Lung (tissue), 12 donors: ENCODE results near the gene KIF20A. TPM values are rescaled to one million over a fixed set of nuclear protein-coding genes. Genes with fewer than 3 reads are reported as not detected.
A peak's percentile ranks its signal among the peaks of the same experiment; 100 is the strongest.

Experiments used
- ATAC-seq: fragments of 200-7000 bp; cut with Tn5 transposase; one replicate; pipeline ENCODE4 v1.9.1; 2020; ENCODE audit warnings: moderate number of reproducible peaks; ENCODE audit not compliant: insufficient read depth, low FRiP score
- DNase-seq, 3 donors: peaks; one replicate each; pipeline ENCODE4 v3.0.0-alpha.2; 2013 to 2017
- H3K27ac ChIP-seq, 2 donors: one replicate each; pipeline ENCODE4 v1.5.1; 2013; ENCODE audit warnings: mild to moderate bottlenecking in 2 of 2, moderate library complexity in 2 of 2, control low read depth in 1 of 2, inconsistent platforms in 1 of 2, low read depth in 1 of 2, low read length in 1 of 2
- H3K27me3 ChIP-seq, 3 donors: one replicate each; pipeline ENCODE4 v1.5.1; 2013; ENCODE audit warnings: low read length in 2 of 3; ENCODE audit not compliant: control insufficient read depth in 3 of 3, insufficient read depth in 3 of 3
- H3K36me3 ChIP-seq, 4 donors: one replicate each; pipeline ENCODE4 v1.5.1; 2013; ENCODE audit warnings: low read length in 4 of 4, mild to moderate bottlenecking in 1 of 4, moderate library complexity in 1 of 4; ENCODE audit not compliant: control insufficient read depth in 4 of 4, insufficient read depth in 4 of 4
- H3K4me1 ChIP-seq, 5 donors: one replicate each; pipeline ENCODE4 v1.5.1; 2013; ENCODE audit warnings: low read length in 5 of 5, mild to moderate bottlenecking in 2 of 5, moderate library complexity in 1 of 5; ENCODE audit not compliant: control insufficient read depth in 5 of 5, insufficient read depth in 5 of 5
- H3K4me3 ChIP-seq: one replicate; pipeline ENCODE4 v1.5.1; 2013; ENCODE audit warnings: mild to moderate bottlenecking, control low read depth, moderate library complexity
- H3K9ac ChIP-seq, 2 donors: one replicate each; pipeline ENCODE4 v1.5.1; 2013; ENCODE audit warnings: low read length in 2 of 2, control low read depth in 1 of 2; ENCODE audit not compliant: insufficient read depth in 1 of 2
- H3K9me3 ChIP-seq, 4 donors: one replicate each; pipeline ENCODE4 v1.5.1; 2013; ENCODE audit warnings: low read length in 3 of 4, mild to moderate bottlenecking in 1 of 4, moderate library complexity in 1 of 4; ENCODE audit not compliant: control insufficient read depth in 4 of 4, insufficient read depth in 3 of 4
- whole genome bisulfite sequencing, 2 donors: extraction: QIAGEN DNeasy Blood & Tissue Kit; methylation state at CpG; one replicate each; pipeline ENCODE4 v1.1.7; 2013; 5-methylcytosine and 5-hydroxymethylcytosine counted together
- polyA plus RNA-seq, 2 donors: library from polyadenylated mRNA; stranded (reverse); fragments of 200-250 nt; gene quantifications; one replicate each; pipeline ENCODE4 v1.2.1, GENCODE V29; 2013
- total RNA-seq, 2 donors: library from RNA; depleted of rRNA in 1 of 2; stranded (reverse); fragments of >200 nt in 1 of 2; gene quantifications; one replicate each; pipeline ENCODE4 v1.2.1, GENCODE V29; 2014 to 2021
- TF ChIP-seq, protein P1 (sequence below): IDR thresholded peaks from 2 replicates; pipeline ENCODE4 v1.5.1; 2012; ENCODE audit warnings: mild to moderate bottlenecking; ENCODE audit errors: control extremely low read depth, extremely low read depth
- donor health status: control.
- donor health status: control.
- donor health status: Bipolar disorder and iron deficiency.
- donor health status: healthy.
- donor health status: DM: yes; HTN: yes; CAD: no.

Gene KIF20A
- total and polyA plus RNA-seq, 4 donors = 1.1 to 8.0 (median 1.7) TPM

DNA sequence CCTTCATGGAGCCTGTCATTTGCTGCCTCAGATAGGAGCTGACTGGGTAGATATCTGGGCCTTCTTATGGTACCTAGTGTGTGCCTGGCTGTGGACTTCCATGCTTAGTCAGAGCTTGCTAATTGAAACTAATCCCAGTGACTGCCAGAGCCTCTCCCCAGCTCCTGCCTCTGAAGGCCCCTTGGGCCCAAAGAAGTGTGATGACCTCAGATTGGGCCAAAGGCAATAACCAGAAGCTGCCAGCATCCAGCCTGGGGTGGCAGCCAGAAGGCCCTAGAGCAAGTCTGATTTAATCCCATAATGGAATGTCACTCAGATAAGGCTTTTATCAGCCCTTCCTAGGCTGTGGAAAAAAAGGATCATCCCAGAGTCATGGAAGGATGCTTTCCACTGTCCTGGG lies 51.3 kb downstream of the KIF20A start:
- Histone ChIP-seq H3K9me3 (peaks cover 0 to 4% (median 0%) of the 10 kb centered on the region in 4 donors), H3K27me3 (no peaks in the 10 kb centered on the region), H3K27ac (no peak overlapping the region), H3K4me3 (no peak overlapping the region), H3K9ac (no peak overlapping the region), H3K36me3 (no peaks in the 10 kb centered on the region), H3K4me1 (peaks cover 0 to 13% (median 0%) of the 10 kb centered on the region in 5 donors)
- TF ChIP-seq, protein P1, sequence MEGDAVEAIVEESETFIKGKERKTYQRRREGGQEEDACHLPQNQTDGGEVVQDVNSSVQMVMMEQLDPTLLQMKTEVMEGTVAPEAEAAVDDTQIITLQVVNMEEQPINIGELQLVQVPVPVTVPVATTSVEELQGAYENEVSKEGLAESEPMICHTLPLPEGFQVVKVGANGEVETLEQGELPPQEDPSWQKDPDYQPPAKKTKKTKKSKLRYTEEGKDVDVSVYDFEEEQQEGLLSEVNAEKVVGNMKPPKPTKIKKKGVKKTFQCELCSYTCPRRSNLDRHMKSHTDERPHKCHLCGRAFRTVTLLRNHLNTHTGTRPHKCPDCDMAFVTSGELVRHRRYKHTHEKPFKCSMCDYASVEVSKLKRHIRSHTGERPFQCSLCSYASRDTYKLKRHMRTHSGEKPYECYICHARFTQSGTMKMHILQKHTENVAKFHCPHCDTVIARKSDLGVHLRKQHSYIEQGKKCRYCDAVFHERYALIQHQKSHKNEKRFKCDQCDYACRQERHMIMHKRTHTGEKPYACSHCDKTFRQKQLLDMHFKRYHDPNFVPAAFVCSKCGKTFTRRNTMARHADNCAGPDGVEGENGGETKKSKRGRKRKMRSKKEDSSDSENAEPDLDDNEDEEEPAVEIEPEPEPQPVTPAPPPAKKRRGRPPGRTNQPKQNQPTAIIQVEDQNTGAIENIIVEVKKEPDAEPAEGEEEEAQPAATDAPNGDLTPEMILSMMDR = no peak
- no peak for DNase-seq
- ATAC-seq = no peak

DNA sequence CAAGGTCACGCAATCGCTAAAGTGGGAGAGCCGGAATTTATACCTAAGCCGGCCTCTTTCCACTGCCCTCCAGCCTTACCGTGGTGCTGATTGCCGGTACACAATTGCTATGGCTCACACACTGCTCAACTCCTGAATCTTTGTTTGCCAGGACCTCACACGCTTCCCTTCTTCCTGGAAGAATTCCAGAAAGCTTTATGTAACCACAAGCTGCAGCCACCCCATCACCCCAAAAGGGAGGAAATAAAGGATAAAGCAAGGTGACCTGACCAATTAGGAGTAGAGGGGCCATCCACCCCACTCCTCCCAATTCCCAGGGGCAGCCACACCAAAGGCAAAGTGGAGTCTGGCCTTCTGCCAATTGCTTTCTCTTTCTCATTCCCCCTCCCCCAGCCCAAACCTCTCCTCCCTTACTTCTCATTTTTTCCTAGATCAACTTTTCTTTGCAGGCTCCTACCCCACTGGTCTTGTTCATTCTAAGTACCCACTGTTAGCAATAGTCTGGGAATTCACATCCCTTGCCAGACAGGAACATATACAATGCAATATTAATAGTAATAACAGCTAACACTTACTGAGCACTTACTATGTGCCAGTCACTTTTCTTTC lies 52.2 kb downstream of the KIF20A start:
- ATAC-seq (no peak), DNase-seq (peak; percentile 26 to 58 (median 48))
- WGBS, 2 donors = 53 to 67% methylated on average over 7 of the region's 7 CpGs
- TF ChIP-seq, protein P1 = no peak
- Histone ChIP-seq H3K27ac (no peak overlapping the region), H3K4me3 (no peak overlapping the region), H3K4me1 (peaks cover 0 to 13% (median 0%) of the 10 kb centered on the region in 5 donors), H3K27me3 (no peaks in the 10 kb centered on the region), H3K9ac (no peak overlapping the region), H3K36me3 (no peaks in the 10 kb centered on the region), H3K9me3 (peaks cover 0 to 1% (median 0%) of the 10 kb centered on the region in 4 donors)

DNA sequence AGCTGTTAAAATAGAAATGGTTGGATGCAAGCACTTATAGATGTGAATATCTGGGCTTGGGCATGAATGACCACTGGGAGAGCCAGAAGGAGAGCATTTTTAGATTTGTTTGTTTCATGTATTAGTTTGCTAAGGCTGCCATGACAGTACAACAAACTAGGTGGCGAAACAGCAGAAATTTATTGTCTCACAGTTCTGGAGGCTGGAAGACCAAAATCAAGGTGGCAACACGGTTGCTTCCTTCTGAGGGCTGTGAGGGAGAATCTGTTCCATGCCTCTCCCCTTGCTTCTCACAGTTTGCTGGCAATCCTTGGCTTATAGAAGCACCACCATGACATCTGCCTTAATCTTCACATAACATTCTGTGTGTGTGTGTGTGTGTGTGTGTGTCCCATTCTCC lies 54.4 kb downstream of the KIF20A start:
- no peak for ATAC-seq
- H3K27me3 ChIP-seq = no peaks in the 10 kb centered on the region
- TF ChIP-seq, protein P1 = no peak
- H3K9me3 ChIP-seq = no peaks in the 10 kb centered on the region
- no peak overlapping the region for H3K9ac ChIP-seq
- no peak overlapping the region for H3K4me3 ChIP-seq
- H3K36me3 ChIP-seq = no peaks in the 10 kb centered on the region
- DNase-seq = no peak
- H3K4me1 ChIP-seq = peaks cover 0 to 13% (median 0%) of the 10 kb centered on the region in 5 donors
- no peak overlapping the region for H3K27ac ChIP-seq
- WGBS, 2 donors = 73 to 86% methylated on average over 2 of the region's 2 CpGs

DNA sequence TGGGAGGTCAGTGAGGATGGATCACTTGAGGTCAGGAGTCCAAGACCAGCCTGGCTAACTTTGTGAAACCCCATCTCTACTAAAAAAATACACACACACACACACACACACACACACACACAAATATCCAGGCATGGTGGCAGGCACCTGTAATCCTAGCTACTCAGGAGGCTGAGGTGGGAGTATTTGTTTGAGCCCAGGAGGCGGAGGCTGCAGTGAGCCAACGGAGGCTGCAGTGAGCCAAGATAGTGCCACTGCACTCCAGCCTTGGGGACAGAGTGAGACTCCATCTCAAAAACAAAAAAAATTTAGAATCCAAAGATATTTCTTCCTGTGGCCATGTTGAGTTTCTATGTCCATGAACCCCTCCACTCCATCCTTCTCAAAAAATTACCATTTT lies 55.7 kb downstream of the KIF20A start:
- H3K4me1 ChIP-seq = peaks cover 0 to 13% (median 0%) of the 10 kb centered on the region in 5 donors
- TF ChIP-seq, protein P1 = no peak
- H3K9ac ChIP-seq = no peak overlapping the region
- H3K4me3 ChIP-seq = no peak overlapping the region
- no peaks in the 10 kb centered on the region for H3K27me3 ChIP-seq
- DNase-seq (no peak), ATAC-seq (no peak)
- WGBS, 2 donors = 87 to 90% methylated on average over 2 of the region's 2 CpGs
- H3K36me3 ChIP-seq = no peaks in the 10 kb centered on the region
- H3K27ac ChIP-seq = no peak overlapping the region
- H3K9me3 ChIP-seq = no peaks in the 10 kb centered on the region
